GM04504 (cell line): Measurements from ENCODE around the gene CCDC188.
"Not testable (repeated sequence)": the region's sequence is repeated elsewhere in the genome, so short reads cannot be mapped to it uniquely, and the experiment has no call there.

Experiments used
- DNase-seq: peaks from one replicate; pipeline ENCODE4 v3.0.0-alpha.2; 2012; ENCODE audit warnings: low read depth

CCDC188 gene

GRCh38 chr22:20169253-20169822 lies 18.5 kb upstream of the CCDC188 start:
- no peak for DNase-seq

DNA sequence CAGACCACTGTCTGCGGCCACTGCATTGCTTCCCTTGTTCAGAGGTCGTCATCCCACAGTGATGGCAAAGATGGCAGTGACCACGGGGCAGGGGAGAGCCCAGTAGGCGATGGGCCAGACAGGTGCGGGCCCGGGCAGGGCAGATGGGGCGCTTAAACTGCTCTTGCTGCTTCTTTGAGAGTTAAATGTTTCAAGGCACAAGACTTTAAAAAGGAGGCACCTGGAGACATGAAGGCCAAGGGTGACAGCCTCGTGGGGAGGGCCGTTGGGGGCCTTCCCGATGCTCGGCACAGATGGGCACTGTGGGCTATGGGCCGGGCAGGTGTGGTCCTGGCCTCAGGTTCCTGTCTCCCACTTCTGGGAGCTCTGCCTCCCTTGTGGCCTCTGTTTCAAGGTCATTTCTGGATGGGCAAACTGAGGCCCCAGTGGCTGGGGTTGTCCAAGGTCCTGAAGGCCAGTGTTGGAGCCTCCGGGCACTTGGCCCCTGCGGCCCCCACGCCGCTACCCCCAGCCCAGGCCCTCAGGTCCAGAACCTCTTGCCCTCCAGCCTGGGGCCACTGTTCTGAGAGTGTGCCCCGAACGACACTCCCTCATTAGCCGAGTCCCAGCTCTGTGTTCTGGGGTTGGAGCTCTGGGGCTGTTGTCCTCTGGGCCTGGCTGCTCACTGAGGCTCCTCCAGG lies 16.9 kb upstream of the CCDC188 start:
- DNase-seq, result no peak

DNA sequence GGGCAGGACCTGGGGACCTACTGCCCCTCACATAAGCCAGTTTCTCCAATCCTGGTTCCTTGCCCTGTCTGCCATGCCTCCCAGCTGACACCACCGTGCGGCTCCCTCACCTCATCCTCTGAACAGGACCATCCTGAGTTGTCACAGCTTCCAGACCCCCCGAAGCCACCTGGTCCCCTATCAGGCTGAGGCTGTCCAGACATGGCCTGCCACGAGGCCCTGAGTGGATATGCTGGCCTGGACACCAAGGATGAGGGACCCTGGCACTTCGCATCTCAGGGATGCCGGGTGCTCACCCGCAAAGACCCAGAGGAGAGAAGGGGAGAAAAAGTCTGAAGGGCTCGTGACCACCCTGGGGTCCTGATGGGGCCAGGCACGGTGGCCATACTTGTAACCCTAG lies 15.8 kb upstream of the CCDC188 start:
- no peak for DNase-seq

- no peak for DNase-seq
These were observed 15.1 kb upstream of the CCDC188 start for GRCh38 chr22:20165913-20166312.

DNA sequence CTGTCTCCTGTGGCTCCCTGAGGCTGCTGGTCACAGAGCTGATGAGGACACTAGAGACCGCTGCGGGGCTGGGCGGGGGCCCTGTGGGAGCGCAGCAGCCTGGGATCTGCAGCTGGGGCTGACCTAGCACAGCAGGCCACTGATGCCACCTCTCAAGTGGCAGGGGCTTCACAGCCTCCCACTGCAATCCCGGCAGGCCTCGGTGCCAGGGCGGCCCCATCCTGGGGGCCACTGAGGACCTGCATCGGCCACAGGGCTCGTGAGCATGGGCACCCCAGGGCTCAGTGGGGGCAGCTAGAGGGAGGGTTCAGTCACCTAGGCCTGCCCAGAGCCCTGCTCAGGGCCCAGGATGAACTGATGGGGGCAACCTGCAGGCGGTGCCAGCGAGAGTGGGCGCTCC lies 14.6 kb upstream of the CCDC188 start:
- DNase-seq, result no peak

DNA sequence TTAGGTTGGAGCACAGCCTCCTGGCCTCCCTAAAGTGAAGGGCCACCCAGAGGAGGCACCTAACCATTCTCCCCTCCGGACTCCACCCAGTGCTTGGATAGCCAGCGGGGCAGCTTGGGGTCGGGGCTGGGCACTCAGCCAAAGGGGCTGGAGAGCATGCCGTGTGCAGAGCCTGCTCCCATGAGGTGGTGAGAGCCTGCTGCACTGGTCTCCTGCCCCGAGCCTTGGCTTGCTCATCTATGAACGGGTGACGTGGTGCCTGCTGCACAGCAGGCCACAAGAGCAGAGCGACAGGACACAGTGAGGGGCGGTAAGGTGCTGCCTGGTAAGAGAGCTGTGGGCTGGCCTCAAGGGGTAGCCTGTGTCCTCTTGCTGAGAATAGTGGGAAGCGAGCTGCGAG lies 14.0 kb upstream of the CCDC188 start:
- DNase-seq, result no peak

DNA sequence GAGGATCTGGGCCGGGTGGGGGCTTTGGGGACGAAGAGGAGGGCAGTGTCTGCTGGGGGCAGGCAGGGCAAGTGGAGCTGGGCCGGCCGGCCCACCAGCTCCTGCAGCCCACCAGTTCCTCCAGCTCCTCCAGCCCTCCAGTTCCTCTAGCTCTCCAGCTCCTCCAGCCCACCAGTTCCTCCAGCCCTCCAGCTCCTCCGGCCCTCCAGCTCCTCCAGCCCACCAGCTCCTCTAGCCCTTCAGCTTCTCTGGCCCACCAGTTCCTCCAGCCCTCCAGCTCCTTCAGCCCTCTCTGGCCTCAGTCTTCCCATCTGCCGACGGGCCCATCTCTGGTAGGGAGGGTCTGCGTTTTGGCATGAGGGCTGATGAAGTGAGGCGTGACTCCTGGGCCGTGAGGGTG lies 9.2 kb upstream of the CCDC188 start:
- no peak for DNase-seq

GRCh38 chr22:20159531-20159930 lies 8.7 kb upstream of the CCDC188 start:
- DNase-seq, result not testable (repeated sequence)

- no peak for DNase-seq
These were observed 8.2 kb upstream of the CCDC188 start for GRCh38 chr22:20159076-20159475.

GRCh38 chr22:20158391-20159036 lies 7.7 kb upstream of the CCDC188 start:
- no peak for DNase-seq

GRCh38 chr22:20157430-20158183 lies 6.8 kb upstream of the CCDC188 start:
- DNase-seq, result no peak

DNA sequence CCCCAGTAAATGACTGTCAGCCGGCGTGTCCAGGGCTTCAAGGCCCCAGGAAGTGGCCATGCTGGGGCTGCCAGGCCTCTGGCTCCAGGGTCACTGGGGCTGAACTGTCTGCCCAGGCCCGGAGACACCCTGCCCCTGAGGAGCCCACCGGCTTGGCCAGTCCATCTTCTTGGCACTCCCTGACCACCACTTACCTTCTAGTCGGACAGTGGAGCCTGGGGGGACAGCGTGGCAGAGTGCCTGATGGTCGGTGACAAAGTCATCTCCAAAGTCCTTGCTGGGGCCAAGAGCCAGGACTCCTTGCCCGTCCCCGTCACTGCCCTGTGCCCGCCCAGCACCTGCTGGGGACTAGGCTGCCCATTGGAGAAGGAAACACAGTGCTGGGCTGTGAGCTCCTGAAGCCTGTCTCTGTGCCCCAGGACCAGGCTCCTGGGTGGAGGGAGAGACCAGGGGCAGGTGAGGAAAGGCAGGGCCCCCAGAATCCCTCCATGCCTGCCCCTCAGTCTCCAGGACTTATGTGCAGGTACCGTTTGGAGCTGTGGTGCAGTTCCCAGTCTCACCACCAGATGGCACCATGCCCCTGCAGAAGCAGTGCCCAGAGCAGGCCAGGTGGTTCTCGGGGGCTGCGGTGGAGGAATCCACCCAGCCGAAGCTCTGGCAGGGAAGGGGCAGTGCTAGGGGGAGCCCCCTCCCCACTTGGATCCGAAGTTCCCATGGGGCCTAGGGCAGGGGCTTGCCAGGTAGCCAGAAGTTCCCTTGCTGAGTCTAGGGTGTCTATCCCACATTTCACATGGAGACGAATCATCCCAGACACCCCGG lies 6.0 kb upstream of the CCDC188 start:
- peak; percentile 34 for DNase-seq

DNA sequence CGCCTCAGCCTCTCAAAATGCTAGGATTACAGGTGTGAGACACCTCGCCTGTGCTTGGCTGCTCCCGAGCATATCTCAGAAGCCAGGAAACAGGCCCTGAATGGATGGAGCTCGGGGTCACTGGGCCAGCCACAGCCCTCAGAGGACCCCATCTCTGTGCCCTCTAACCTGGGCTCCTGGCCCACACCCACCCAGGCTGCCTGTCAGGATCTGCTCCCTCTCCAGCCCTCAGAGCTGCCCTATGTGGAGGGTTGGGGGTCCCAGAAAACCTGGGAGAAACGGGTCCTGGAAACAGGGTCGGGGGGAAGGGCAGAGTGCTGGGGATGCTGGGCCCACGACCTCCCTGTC lies 5.2 kb upstream of the CCDC188 start:
- DNase-seq, result no peak

- DNase-seq, result peak; percentile 49
These were observed 4.6 kb upstream of the CCDC188 start for GRCh38 chr22:20155330-20156041.

GRCh38 chr22:20154602-20155187 lies 3.8 kb upstream of the CCDC188 start:
- no peak for DNase-seq

DNA sequence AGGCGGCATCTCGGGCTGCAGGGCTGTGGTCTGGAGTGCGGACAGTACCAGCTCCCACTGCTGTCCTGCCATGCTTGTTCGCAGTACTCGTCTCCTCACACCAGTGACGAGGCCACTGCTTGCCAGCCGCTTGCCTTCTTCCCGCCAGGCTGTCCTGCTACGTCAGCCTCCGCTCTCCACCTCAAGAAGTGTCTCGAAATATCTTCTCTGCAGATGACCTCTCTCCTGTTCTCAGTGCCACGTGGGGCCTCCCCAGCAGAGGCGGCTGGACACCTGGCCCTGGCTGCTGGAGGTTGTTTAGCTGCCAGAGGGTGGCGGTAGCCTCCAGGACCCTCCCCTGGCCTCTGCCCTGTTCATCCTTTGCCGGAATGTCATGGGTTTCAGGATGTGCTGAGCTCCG lies 3.1 kb upstream of the CCDC188 start:
- no peak for DNase-seq

DNA sequence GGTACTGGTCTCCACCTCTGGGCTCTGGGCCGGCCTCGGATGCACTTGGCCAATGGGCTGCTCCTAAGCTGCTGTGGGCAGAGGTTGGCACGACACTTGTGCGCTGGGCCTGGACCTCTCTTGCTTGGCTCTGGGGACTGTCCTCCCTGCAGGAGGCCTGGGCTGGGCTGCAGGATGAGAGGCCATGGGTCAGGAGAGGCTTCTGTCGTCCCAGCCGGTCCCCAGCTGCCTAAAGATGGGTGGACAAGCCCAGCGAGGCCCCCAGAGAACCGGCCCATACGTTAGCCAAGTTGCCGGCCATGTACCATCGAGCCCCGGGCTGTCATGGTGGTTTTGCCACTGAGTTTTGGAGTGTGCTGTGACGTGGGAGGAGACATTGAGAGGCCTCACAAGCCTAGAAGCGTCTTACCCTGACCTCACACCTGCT lies 1.6 kb upstream of the CCDC188 start:
- DNase-seq, result no peak

GRCh38 chr22:20151276-20151588 lies 377 bp upstream of the CCDC188 start:
- no peak for DNase-seq

DNA sequence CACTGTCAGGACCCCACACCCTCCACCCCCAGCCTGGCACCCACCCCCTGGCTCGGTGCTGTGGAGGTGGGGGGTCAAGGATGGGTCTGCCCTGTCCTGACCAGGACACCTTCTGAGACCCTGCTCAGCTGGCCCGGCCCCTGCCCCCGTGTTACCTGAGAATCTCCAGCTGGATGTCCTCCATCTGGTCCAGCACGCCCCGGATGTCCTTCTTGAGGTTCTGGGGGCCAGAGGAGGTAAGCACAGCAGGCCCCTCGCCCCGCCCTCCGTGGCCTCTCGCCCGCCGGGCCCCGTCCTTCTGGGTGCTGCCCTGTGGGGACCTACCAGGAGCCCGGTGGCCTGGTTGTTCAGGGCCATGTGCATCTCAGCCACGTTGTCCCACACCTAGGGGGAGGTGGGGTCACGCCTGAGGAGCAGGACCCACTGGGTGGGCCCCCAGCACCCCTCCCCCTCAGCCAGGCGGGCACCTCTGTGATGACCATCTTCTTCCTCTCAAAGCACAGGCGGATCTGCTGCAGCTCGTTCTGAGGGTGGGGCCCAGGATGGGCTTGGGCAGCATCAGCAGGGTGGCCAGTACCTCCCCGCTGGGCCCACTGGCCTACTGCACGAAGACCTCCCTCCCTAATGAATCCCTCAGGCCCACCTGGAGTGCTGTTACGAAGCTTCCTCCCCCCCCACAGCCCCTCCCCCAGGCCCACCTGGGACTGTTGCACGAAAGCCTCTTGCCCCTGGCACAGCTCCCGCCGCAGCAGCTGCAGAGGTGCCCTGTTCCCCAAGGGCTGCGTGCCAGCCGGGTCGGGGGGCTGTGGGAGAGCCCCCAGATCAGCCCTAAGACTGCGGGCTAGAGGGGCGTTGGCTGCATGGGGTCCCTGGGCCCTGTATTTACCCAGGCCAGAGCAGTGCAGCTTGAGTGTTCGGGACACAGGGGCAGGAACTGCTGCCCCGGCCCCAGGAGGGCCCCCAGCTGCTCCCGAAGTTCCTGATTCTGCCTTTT lies 1.3 kb downstream of the CCDC188 start:
- DNase-seq, result no peak

DNA sequence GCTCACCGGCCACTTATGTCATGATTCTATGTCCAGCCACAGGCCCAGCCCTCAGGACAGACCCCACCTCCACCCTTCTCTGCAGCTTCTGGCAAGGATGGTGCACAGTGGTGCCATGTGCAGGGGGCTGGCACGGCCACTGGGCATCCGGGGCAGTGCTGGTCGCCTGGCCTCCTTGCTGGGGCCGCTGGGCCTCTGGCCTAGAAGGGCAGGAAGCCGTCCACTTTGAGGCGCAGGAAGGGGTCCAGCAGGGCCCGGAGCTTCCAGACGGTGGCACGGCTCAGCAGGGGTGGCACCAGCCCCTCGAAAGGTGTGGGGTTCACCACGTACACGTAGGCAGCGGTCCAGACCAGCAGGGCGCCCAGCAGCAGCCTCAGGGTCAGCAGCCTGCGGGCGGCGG lies 2.4 kb downstream of the CCDC188 start:
- no peak for DNase-seq
